Peyer's patch (tissue), 4 donors: ENCODE results near the gene LIX1.

Experiments used
- CTCF ChIP-seq, 6 experiments: fragments of 450-650 bp in 4 of 6; fragments of 200-600 bp in 2 of 6; sonication (generic) in 1 of 6; IDR thresholded peaks; one replicate each; pipeline ENCODE4 v1.5.1; 2017 to 2019; ENCODE audit warnings: antibody characterized with exemption in 6 of 6, mild to moderate bottlenecking in 3 of 6, moderate library complexity in 1 of 6
- POLR2A ChIP-seq, 2 donors: fragments of 450-650 bp; IDR thresholded peaks; one replicate each; pipeline ENCODE4 v1.5.1; 2017; ENCODE audit warnings: antibody characterized with exemption in 2 of 2, mild to moderate bottlenecking in 2 of 2, moderate library complexity in 2 of 2

- no peak for TF ChIP-seq CTCF (IDR thresholded peaks at IDR 0.05)
- TF ChIP-seq POLR2A (IDR thresholded peaks at IDR 0.05) = no peak
Measured at GRCh38 chr5:97090944-97091343, 51.5 kb downstream of the LIX1 start.
